ENCODE results near the gene TLR6.
"Not testable (repeated sequence)": the region's sequence is repeated elsewhere in the genome, so short reads cannot be mapped to it uniquely, and the experiment has no call there.

TLR6 gene

DNA sequence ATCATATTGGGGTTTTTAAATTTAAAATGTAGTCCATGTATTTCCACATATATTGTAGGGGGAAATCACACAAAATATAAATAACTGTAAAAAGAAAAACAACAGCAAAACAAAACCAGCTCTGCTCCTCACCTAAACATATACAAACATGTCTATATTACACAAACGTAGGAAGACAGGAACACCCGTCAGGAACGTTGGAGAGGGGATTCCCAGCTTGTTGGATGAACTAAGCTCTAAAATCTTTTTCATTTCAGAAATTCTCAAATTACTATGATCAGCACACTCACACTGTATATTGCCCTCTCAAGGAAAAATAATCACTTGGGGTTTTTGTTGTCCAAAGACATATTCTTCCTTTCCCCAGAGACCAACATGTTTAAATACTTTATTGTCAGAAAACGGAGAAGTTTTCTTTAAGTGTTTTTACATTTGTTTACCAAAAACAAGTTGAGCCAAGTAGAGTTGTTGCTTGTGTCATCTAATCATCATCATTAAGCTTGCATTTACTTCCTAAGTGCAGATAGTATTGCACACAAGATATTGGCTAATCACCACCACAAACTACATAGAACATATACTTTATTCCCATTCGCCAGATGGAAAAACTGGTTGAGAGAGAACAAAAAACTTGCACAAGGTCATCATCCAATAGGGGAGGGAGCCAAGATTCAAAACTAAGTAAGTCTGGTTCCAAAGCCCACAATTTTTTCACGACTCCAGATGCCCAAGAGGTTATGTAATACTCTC lies 71.4 kb downstream of the TLR6 start:
- no peak for DNase-seq

GRCh38 chr4:38784141-38784540 lies 72.5 kb downstream of the TLR6 start:
- no peak for DNase-seq

- DNase-seq: no peak
These were observed 73.5 kb downstream of the TLR6 start for GRCh38 chr4:38783109-38783460.

DNA sequence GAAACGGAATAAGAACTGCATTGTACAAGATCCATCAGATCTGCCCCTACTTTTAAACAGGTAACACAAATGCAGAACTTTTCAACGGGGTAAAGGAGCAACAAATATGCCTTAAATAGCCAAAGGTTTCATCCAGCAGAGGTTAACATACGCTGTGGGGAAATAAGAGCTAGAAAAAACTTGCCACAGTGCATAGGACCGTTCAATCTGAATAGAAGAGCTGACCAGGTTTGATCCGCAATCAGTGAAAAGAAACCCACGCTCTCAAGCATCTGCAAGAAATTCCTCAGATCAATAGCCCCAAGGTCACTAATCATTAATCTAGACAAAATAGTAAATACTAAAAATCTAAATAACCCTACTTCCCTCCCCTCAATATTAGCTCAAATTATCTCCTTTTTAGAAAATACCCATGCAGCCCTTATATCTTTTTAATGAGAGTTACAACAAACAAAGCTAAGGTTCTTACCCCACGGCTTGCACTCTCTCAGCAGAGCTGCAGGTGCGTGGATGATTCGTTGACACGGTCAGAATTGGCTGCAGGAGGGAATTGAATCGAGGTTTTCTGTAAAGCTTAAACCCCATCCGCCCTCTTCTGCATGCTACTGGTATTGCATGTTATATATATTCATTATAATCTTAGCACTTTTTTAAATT lies 74.0 kb downstream of the TLR6 start, which contains the start of gene TLR10:
TLR10 (minus strand) TSS at position 539 of the 657 bp plus-strand sequence. CDS start 7,400 bp downstream, outside the sequence.
- DNase-seq: peak; percentile 24

GRCh38 chr4:38781854-38782261 lies 74.8 kb downstream of the TLR6 start:
- DNase-seq: no peak

- no peak for DNase-seq
These were observed 75.7 kb downstream of the TLR6 start for GRCh38 chr4:38780833-38781484.

DNA sequence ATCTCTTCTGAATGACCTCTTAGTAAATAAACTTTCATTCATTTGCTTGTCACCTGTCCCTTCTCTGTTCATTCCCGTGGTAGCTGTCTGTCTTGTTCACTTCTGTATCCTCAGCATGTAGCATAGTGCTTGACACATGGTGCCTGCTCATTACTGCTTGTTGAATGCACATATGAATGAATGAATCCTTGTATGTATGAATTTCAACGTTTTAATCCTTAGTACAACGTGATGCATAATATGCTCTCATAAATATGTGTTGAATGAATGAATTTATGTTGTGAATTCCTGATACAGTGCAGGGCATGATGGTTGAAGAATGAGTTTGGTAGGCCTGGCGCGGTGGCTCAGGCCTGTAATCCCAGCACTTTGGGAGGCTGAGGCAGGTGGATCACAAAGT lies 76.8 kb downstream of the TLR6 start:
- DNase-seq: no peak

GRCh38 chr4:38777925-38778324 lies 78.7 kb downstream of the TLR6 start:
- not testable (repeated sequence) for DNase-seq

DNA sequence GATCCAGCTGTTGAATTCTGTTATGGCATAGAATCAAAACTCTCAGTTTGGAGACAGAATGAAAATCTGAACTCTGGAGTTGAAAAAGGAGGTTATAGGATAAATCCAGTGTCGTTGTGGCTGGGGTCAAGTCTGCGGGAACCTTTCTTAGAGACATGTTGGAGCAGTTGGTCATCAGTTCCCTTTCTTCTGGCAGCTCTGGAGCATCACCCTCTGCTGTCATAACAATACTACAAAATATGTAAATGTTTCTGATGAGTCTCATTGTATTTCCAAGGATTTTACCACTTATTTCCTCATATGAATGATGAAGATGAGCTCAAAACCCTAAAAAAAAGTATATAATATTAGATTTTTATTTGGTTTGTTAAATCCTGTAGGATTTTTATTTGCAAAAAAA lies 81.3 kb downstream of the TLR6 start:
- DNase-seq: no peak

GRCh38 chr4:38774181-38774955 lies 82.2 kb downstream of the TLR6 start:
- no peak for DNase-seq
